A549 treated with dexamethasone at 1 μM for 4 hours (cell line): ENCODE measurements around the gene TM7SF2. TPM values are rescaled to one million over a fixed set of nuclear protein-coding genes. Genes with fewer than 3 reads are reported as not detected.

Experiments used
- total RNA-seq: library from RNA; stranded (reverse); fragments of 200-300 nt; extraction: Qiagen RNA extraction; gene quantifications from 5 replicates; pipeline ENCODE4 v1.2.3, GENCODE V29; 2022

Gene TM7SF2
- total RNA-seq: 4.6 to 8.6 TPM (median 5.9 TPM) in 5 replicates

DNA sequence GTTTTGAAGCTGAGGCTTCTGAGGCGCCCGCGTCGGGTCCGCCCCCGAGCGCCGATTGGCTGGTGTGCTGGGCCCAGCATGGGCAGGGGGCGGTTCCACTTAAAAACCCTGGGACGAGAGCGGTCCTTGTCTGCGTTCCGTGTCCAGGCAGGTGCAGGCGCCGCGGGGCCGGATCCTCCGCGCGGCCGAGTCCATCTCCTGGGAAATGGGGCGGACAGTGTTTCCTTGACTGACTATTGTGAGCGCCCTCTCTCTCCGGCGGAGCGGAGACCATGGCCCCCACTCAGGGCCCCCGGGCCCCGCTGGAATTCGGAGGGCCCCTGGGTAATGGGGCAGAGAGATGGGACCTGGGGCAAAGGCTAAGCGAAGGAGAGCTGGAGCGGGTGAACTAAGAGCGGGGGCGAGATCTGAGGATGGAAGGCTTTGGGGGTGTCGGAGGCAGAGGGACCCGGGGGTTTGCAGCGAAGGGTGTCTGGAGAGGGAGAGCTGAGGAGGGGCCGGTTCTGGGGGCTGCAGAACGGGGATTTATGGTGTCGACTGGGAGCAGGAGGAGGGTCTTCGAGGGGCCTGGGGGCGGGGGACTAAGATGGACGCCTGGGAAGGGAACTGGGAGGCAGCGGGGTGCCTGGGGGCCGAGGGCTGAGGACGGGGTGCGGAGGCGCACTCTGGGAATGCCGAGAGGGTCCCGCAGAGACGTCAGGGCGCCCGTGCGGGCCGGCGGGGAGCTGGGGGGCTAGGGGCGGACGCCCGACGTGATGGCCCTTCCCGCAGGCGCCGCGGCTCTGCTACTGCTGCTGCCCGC, at the start of gene TM7SF2:
TM7SF2 (plus strand) TSS at position 129 of the 802 bp plus-strand sequence; CDS start at position 273, 144 bp downstream.

DNA sequence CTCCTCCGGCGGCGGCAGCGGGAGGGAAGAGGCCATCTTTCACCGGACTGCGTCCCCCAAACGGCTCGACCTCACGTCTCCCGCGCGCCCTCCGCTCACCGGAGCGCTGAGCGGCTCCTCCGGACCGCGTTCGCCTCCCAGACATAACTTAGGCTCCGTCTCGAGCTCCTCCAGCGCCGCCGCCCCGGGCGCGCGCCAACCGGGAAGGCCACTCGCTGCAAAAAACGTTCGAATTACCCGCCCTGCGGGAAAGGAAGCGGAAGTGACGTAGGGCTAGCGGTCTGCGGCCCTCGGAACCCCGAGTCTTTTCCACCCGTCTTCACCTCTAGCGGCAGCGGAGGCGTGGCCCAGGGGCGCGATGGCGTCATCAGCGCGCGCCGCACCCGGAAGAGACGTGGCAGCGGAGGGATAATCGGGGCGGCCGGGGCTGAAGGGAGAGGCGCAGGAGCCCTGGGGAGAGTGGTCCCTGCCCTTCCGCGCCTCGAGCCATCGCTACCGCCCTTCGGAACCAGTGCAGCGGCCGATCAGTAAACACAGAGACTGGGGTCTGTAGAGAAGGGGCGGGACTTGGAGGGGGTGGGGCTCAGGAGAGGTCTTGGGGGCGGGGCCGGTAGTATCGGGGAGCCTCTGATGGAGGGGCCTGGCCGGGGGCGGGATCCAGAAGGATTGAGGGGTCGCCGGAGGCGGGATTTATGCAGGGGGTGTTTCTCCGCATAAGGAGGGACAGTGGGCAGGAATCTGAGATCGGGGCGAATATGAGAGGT, 27.7 kb upstream of the TM7SF2 start, which contains the start of the genes CDCA5 and ZFPL1:
CDCA5 (minus strand) TSS at position 207 of the 764 bp plus-strand sequence; CDS start at position 145, 62 bp downstream.
ZFPL1 (plus strand) TSS at position 389 of the 764 bp plus-strand sequence. CDS start 477 bp downstream, outside the sequence.

DNA sequence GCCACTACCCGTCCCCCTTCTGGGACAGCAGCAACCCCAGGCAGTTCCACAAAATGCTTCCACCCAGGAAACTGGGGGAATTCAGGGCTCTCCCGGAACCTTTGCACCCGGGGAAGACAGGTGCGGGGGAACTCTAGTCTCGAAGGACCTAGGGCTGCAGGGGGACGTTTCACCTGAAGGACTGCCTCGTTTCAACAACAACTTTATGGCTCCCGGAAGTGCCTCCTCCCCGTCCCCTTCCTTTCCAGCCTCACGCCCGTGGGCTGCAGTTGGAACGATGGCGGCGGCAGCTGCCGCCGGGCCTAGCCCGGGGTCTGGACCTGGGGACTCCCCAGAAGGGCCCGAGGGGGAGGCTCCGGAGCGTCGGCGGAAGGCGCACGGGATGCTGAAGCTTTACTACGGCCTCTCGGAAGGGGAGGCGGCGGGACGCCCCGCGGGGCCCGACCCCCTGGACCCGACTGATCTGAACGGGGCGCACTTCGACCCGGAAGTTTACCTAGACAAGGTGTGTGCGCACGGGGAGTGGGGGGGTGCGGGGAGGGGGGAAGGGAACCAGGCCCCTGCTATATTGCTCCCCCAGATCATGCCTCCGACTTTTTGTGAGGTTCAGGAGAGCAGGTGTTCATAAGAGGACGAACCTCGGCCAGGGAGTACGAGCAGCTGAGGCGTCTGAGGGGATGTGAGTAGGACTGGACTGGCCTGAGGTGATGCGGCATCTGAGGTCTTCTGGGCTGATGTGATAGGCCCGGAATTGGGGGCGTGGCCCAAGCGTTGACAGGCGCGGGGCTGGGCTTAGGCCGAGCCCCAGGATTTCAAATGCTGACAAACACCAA, 15.5 kb upstream of the TM7SF2 start, which contains the start of gene VPS51:
VPS51 (plus strand) TSS at position 241 of the 833 bp plus-strand sequence; CDS start at position 278, 37 bp downstream.

DNA sequence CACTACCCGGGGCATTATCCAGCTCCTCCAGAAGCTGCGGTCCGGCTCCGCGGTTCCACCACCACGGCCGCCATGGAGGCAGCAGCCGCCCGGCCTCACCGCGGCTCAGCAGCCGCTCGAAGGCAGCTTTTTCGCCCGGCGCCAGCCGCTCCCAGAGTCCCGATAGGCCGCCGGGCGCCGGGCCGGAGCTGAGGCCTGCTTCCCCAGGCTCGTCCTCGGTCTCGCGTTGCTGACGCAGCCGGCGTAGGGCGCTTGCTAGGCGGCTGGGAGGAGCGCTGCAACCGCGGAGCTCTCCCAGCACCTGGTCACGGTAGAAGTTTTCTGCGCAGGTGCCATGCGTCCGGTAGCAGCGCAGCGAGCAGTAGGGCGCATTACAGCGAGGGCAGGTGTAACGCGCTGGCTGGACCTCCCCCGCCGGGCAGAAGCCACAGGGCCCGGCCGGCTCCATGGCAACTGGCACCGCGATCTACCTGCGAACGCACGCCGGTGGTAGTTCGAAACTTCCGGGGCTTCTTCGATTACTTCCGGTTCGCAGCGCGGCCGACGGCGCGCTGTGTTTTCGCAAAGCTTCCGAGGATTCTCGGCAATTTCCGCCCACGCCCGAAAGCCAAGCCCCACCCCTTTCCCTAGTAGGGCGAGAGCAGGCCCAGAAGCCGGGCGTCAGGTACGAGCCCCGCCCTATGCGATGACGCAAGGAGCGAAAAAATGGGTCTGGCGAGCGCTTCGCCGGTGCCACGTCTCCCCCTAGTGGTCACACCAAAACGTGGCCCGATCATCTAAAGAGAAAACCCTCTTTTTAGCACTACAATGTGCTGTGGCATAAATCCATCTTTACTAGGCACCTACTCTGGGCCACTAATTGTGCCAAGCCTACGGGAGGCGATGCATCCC, 5.8 kb downstream of the TM7SF2 start, which contains the start of gene ZNHIT2:
ZNHIT2 (minus strand) TSS at position 496 of the 891 bp plus-strand sequence; CDS start at position 448, 48 bp downstream.

DNA sequence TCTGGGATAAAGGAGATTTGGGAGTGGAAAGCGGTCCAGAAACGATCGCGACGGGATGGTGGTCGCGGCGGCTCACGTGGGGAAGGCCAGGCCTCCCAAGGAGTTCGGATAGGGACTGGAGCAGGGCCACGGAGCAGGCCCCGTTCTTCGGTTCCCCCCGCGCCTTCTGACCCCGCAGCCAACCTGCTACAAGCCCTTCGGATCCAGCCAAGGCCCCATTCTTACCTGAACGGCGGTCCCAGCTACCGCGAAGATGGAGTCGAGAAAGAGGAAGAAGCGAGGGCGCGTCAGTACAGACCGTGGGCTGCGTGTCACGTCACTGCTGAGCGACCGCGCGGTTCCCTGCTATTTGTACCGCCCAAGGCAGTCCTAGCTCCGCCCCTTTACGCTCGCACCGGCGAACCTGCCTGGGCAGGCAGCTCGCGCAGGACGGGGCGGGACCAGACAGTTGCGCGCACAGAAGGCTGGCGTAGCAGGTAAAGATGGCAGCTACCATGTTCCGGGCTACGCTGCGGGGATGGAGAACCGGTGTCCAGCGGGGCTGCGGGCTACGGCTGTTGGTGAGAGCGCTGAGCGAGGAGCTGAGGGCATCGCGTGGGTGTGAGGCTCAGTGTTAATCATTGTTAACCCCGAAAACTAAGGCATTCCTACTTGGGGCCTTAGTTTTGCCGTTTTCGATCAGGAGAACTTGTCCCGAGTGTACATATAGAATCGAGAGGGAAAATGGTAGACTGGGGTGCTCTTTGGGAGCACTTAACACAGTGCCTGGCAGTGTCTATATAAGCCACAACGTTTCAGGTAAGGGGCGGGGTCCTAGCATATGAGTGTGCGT, 10.4 kb downstream of the TM7SF2 start, which contains the start of the genes FAU and MRPL49:
FAU (minus strand) TSS at position 270 of the 832 bp plus-strand sequence. CDS start 321 bp downstream, outside the sequence.
MRPL49 (plus strand) TSS at position 457 of the 832 bp plus-strand sequence; CDS start at position 483, 26 bp downstream.

DNA sequence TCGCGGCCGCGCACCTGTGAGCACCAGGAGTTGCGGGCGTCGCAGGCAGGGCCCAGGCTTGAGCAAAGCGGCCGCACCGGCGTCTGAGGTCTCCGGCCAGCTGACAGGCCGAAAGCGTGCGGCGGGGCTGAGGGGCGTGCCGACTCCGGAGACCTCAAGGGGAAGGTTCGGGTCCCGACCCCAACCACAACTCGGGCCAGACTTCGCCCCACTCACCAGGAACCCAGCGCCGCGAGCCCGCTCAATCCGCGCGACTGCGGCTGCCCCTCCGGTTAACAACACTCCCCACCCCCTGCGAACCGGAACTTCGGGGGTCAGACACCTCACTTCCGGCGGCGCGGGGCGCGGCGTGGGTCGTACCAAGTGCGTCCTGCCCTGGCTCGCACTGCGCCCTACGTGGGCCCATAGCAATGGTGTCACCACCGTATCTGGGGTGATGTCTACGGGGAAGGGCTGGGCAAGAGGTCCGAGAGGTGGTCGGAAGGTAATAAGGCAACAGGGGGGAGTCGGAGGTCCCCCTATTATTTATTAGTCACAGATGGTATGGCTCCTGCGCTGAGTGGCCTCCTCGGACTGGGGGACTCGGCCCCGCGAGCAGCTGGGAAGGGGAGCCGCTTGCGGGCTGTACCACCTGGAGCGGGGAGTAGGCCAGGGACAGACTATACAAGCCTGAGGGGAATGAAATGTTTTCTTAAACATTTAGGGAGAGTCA, 22.7 kb downstream of the TM7SF2 start, which contains the start of gene SYVN1:
SYVN1 (minus strand) TSS at position 280 of the 712 bp plus-strand sequence. CDS start 918 bp downstream, outside the sequence.

Other genes with a start within 250 kb of the TM7SF2 start
- 83.3 to 124 TPM (median 119 TPM) in 5 replicates for gene EHD1, start 233.3 kb upstream of the TM7SF2 start, total RNA-seq
- 11.0 to 20.8 TPM (median 19.2 TPM) in 5 replicates for gene ATG2A, start 194.7 kb upstream of the TM7SF2 start, total RNA-seq
- 3.5 to 4.4 TPM (median 4.1 TPM) in 5 replicates for gene PPP2R5B, start 187.2 kb upstream of the TM7SF2 start, total RNA-seq
- gene GPHA2, start 176.0 kb upstream of the TM7SF2 start, total RNA-seq: not detected in 5 replicates
- not detected in 5 replicates for gene MAJIN, start 139.8 kb upstream of the TM7SF2 start, total RNA-seq
- gene BATF2, start 114.9 kb upstream of the TM7SF2 start, total RNA-seq: 0.33 to 0.65 TPM (median 0.47 TPM) in 5 replicates
- gene ARL2, start 97.7 kb upstream of the TM7SF2 start, total RNA-seq: 172 to 187 TPM (median 178 TPM) in 5 replicates
- 18.9 to 23.9 TPM (median 22.8 TPM) in 5 replicates for gene SNX15, start 84.4 kb upstream of the TM7SF2 start, total RNA-seq
- 33.5 to 51.7 TPM (median 49.0 TPM) in 5 replicates for gene SAC3D1, start 70.7 kb upstream of the TM7SF2 start, total RNA-seq
- 0.18 TPM in 1 of 5 replicates, not detected in the others for gene NAALADL1, start 53.3 kb upstream of the TM7SF2 start, total RNA-seq
- 64.4 to 77.1 TPM (median 72.9 TPM) in 5 replicates for gene CDCA5, start 27.8 kb upstream of the TM7SF2 start, total RNA-seq
- gene ZFPL1, start 27.6 kb upstream of the TM7SF2 start, total RNA-seq: 33.7 to 38.4 TPM (median 36.4 TPM) in 5 replicates
- 55.8 to 61.2 TPM (median 60.5 TPM) in 5 replicates for gene VPS51, start 15.7 kb upstream of the TM7SF2 start, total RNA-seq
- gene ZNHIT2, start 5.8 kb downstream of the TM7SF2 start, total RNA-seq: 11.1 to 19.9 TPM (median 19.4 TPM) in 5 replicates
- gene FAU, start 10.3 kb downstream of the TM7SF2 start, total RNA-seq: 854 to 960 TPM (median 861 TPM) in 5 replicates
- 66.1 to 73.7 TPM (median 68.6 TPM) in 5 replicates for gene MRPL49, start 10.4 kb downstream of the TM7SF2 start, total RNA-seq
- 24.1 to 42.1 TPM (median 41.2 TPM) in 5 replicates for gene SYVN1, start 22.6 kb downstream of the TM7SF2 start, total RNA-seq
- not detected in 5 replicates for gene SPDYC, start 58.4 kb downstream of the TM7SF2 start, total RNA-seq
- gene CAPN1, start 70.1 kb downstream of the TM7SF2 start, total RNA-seq: 85.0 to 136 TPM (median 126 TPM) in 5 replicates
- gene POLA2, start 150.1 kb downstream of the TM7SF2 start, total RNA-seq: 12.0 to 15.3 TPM (median 13.3 TPM) in 5 replicates
- 16.1 to 22.5 TPM (median 19.6 TPM) in 5 replicates for gene CDC42EP2, start 203.0 kb downstream of the TM7SF2 start, total RNA-seq
- 38.8 to 42.8 TPM (median 42.2 TPM) in 5 replicates for gene DPF2, start 222.0 kb downstream of the TM7SF2 start, total RNA-seq
- gene TIGD3, start 242.9 kb downstream of the TM7SF2 start, total RNA-seq: 0.80 to 1.2 TPM (median 1.0 TPM) in 5 replicates